CD4-positive, alpha-beta memory T cell (primary cell): ENCODE data around the gene POT1. TPM values are rescaled to one million over a fixed set of nuclear protein-coding genes. Genes with fewer than 3 reads are reported as not detected.

Experiments
- CTCF ChIA-PET: fragments of 350-600 bp; sonication (Branson Sonifier 250); formaldehyde crosslinking; loops from one replicate; lab custom pipeline; 2021; ENCODE audit warnings: inconsistent platforms; ENCODE audit not compliant: partially characterized antibody; lab: Charles Lee
- POLR2A ChIA-PET: fragments of 350-600 bp; sonication (Branson Sonifier 250); formaldehyde crosslinking; loops from one replicate; lab custom pipeline; 2021; ENCODE audit not compliant: partially characterized antibody; lab: Charles Lee
- DNase-seq, 5 donors: peaks; one replicate each; pipeline versions ENCODE4 v3.0.0 to v3.0.0-alpha.2; 2020 to 2022; ENCODE audit warnings: mixed read lengths in 1 of 5
- H3K27ac ChIP-seq: one replicate; pipeline ENCODE4 v1.7.0; 2013; ENCODE audit warnings: low read depth, low read length
- H3K27me3 ChIP-seq: 2 replicates; pipeline ENCODE4 v1.7.0; 2013; ENCODE audit warnings: mild to moderate bottlenecking, low read length, moderate library complexity; ENCODE audit not compliant: insufficient read depth
- H3K36me3 ChIP-seq: 2 replicates; pipeline ENCODE4 v1.7.0; 2013; ENCODE audit warnings: mild to moderate bottlenecking, low read length, moderate library complexity; ENCODE audit not compliant: insufficient read depth
- H3K4me1 ChIP-seq: 2 replicates; pipeline ENCODE4 v1.7.0; 2013; ENCODE audit warnings: mild to moderate bottlenecking, low read length, moderate library complexity; ENCODE audit not compliant: insufficient read depth
- H3K4me3 ChIP-seq, 2 donors: one replicate each; pipeline ENCODE4 v1.7.0; 2013; ENCODE audit warnings: low read length in 2 of 2, mild to moderate bottlenecking in 1 of 2
- H3K9me3 ChIP-seq, 2 donors: one replicate each; pipeline ENCODE4 v1.7.0; 2013; ENCODE audit warnings: low read length in 2 of 2, control low read depth in 1 of 2; ENCODE audit not compliant: control insufficient read depth in 1 of 2
- H3K27ac Mint-ChIP-seq, 7 donors: one replicate each; pipeline ENCODE4 v1.8.0; 2020 to 2021; ENCODE audit warnings: mixed read lengths in 7 of 7, mild to moderate bottlenecking in 6 of 7, inconsistent platforms in 3 of 7, moderate library complexity in 3 of 7
- H3K27me3 Mint-ChIP-seq, 2 donors: one replicate each; pipeline ENCODE4 v1.8.0; 2020 to 2021; ENCODE audit warnings: mixed read lengths in 2 of 2
- H3K36me3 Mint-ChIP-seq, 2 donors: one replicate each; pipeline ENCODE4 v1.8.0; 2020 to 2021; ENCODE audit warnings: mixed read lengths in 2 of 2, inconsistent platforms in 1 of 2, mild to moderate bottlenecking in 1 of 2
- H3K4me1 Mint-ChIP-seq, 4 donors: one replicate each; pipeline ENCODE4 v1.8.0; 2020 to 2021; ENCODE audit warnings: mixed read lengths in 4 of 4, mild to moderate bottlenecking in 1 of 4
- H3K4me3 Mint-ChIP-seq, 8 donors: one replicate each; pipeline ENCODE4 v1.8.0; 2020 to 2021; ENCODE audit warnings: mixed read lengths in 8 of 8, mild to moderate bottlenecking in 7 of 8, moderate library complexity in 6 of 8, inconsistent platforms in 3 of 8
- H3K9me3 Mint-ChIP-seq, 8 donors: one replicate each; pipeline ENCODE4 v1.8.0; 2020 to 2021; ENCODE audit warnings: mixed read lengths in 8 of 8, mild to moderate bottlenecking in 5 of 8, inconsistent platforms in 3 of 8, moderate library complexity in 1 of 8
- intact Hi-C: fragments of 100-400 bp; cut with micrococcal nuclease; formaldehyde crosslinking; loops from one replicate; pipeline ENCODE4 v1.15.1; 2023
- polyA plus RNA-seq, 2 donors: library from polyadenylated mRNA; unstranded; fragments of 300-500 nt; fragmentation: Illumina TruSeq; gene quantifications; one replicate each; pipeline ENCODE4 v1.2.3, GENCODE V29; 2021
- total RNA-seq, 2 experiments: library from RNA; stranded (reverse); gene quantifications; one replicate each; pipeline ENCODE4 v1.2.3, GENCODE V29; 2021

Gene POT1
- total and polyA plus RNA-seq, 4 experiments from 2014 or later: 16.2 to 24.1 (median 21.3) TPM

DNA sequence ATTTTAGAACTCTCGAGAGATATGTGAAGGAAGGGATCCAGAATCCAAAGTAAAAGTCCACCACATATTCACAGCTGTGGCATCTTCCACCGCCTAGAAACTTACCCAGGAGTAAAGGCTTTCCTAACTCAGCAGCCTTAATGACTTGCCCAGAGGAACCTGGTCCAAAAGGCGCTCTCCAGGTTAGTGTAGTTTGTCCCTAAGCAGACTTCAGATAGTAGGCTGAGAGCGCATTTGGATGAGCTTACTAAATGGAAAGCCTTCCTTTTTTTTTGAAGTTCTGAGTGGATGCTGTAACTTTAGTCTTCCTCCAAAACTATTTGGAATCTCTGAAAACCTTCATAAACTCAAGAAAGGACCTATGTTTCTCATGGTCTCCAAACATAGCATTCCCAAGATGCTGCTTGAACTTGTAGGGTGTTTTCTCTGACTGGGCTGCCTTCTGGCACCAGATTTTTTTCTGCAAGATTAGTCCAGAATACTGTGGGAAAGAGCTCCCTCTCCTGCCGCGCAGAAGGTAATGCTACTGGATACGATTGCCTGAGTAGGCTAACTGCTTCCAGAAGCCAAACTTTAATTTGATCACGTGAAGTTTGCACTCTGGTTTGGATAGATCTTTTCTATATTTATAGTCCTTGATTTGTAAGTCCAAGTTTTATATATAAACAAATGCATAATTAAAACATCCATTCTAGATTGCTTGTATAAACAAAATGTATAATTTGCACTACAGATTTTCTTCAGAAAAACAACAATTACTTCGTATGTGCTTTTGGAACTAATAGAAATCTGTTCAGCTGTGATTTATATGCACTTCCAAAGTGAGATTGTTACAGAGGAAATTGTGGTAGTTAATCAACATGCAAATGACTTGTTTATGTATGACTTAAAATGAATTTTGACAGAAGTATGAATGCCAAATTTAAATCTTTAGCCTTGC, 144.5 kb downstream of the POT1 start:
- Histone ChIP-seq H3K9me3 (no peaks in the 10 kb centered on the region), H3K4me1 (no peaks in the 10 kb centered on the region), H3K4me3 (no peak overlapping the region), H3K27ac (no peak overlapping the region), H3K27me3 (no peaks in the 10 kb centered on the region), H3K36me3 (no peaks in the 10 kb centered on the region)
- intact Hi-C loops: no loop called here
- CTCF ChIA-PET: no interaction called here
- H3K4me1 Mint-ChIP-seq: no peaks in the 10 kb centered on the region
- no peak overlapping the region for H3K4me3 Mint-ChIP-seq
- H3K36me3 Mint-ChIP-seq: no peaks in the 10 kb centered on the region
- no peak overlapping the region for H3K27ac Mint-ChIP-seq
- DNase-seq: no peak
- H3K27me3 Mint-ChIP-seq: peaks cover 2 to 11% of the 10 kb centered on the region in 2 donors
- peaks cover 0 to 2% (median 0%) of the 10 kb centered on the region in 8 donors for H3K9me3 Mint-ChIP-seq
- POLR2A ChIA-PET: no interaction called here

DNA sequence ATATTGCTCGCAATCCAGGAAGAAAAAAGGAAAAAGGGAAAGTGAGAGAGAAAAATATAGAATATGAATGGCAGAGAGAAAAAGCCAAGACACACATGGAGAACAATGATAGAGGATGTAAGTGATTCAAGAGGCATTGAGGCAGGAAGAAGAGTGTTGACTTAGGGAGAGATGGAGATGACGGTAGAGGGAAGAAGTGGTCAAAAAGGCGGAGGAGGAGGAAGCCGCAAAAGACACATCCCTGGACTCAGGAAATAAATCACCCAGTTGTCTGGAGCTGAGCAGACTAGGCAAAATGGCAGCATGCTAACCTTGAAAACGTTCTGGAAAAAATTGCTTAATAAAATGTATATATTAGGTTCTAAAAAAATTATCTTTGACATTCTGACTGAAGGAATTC, 146.4 kb downstream of the POT1 start:
- Mint-ChIP-seq H3K9me3 (peaks cover 0 to 2% (median 0%) of the 10 kb centered on the region in 8 donors), H3K4me3 (no peak overlapping the region)

DNA sequence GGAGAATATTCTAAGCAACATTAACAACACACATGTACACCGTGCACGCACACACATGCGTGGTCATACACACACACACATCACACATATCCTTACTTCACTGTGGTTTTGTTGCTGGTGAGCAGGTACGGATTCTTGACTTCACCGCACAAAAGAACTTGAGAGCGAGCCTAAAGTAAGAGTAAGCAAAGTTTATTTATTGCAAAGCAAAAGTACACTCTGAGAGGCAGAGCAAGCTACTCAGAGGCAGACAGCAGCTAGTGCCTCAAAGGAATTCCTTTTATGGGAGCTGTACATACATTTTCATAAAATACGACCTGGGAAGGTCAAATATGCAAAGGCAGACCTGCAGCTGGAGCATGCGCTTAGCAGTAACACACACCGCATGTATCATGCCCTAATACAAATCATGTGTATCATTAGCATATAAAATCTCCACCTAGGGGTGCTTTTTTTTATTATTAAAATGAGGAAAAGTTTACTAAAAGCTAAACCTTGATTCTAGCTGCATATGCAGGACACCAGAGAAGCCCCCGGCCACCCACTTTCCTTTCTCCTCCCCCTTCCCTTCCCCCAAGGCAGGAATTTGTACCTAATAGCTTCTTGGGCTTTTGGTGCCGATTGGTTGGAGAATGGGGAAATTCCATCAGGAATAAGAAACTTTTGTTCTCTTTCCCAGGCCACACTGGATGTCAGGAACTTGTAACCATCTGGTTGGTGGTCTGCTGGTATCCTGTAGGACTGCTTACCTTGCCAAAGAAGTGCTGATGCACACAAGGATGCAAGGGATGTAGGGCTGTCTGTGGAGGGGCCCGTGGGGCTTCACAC, 147.5 kb downstream of the POT1 start:
- Histone ChIP-seq H3K27me3 (no peaks in the 10 kb centered on the region), H3K27ac (no peak overlapping the region), H3K4me1 (no peaks in the 10 kb centered on the region), H3K4me3 (no peak overlapping the region), H3K36me3 (no peaks in the 10 kb centered on the region), H3K9me3 (no peaks in the 10 kb centered on the region)
- ChIA-PET POLR2A (no interaction called here), CTCF (no interaction called here)
- Mint-ChIP-seq H3K27ac (no peak overlapping the region), H3K36me3 (no peaks in the 10 kb centered on the region), H3K9me3 (peaks cover 0 to 2% (median 0%) of the 10 kb centered on the region in 8 donors), H3K4me3 (no peak overlapping the region), H3K27me3 (peaks cover 5 to 7% of the 10 kb centered on the region in 2 donors), H3K4me1 (no peaks in the 10 kb centered on the region)
- intact Hi-C loops: no loop called here
- DNase-seq: no peak

More for the DNA sequence above, 146.4 kb downstream of the POT1 start:
- H3K27me3 Mint-ChIP-seq: peaks cover 2 to 7% of the 10 kb centered on the region in 2 donors
- Histone ChIP-seq H3K27me3 (no peaks in the 10 kb centered on the region), H3K4me3 (no peak overlapping the region), H3K9me3 (no peaks in the 10 kb centered on the region), H3K27ac (no peak overlapping the region), H3K4me1 (no peaks in the 10 kb centered on the region), H3K36me3 (no peaks in the 10 kb centered on the region)
- DNase-seq: no peak
- H3K4me1 Mint-ChIP-seq: no peaks in the 10 kb centered on the region
- CTCF ChIA-PET: no interaction called here
- intact Hi-C loops: no loop called here
- no peak overlapping the region for H3K27ac Mint-ChIP-seq
- H3K36me3 Mint-ChIP-seq: no peaks in the 10 kb centered on the region
- POLR2A ChIA-PET: no interaction called here

DNA sequence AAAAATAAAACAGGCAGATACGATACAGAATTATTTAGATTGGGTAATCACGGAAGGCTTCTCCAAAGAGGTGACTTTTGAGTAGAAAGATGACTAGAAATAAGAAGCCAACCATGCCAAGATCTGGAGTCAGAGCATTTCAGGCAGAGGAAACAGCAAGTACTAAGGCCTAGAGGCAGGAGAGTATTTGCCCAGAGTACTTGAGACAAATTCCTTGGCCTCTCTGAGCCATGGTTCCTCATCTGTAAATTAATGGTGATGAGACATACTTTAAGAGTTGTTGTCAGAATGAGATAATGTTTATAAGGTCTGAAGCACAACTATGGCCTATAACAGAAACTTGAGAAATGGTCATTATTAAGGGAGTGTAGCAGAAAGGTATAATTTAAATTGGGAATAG, 148.2 kb downstream of the POT1 start:
- DNase-seq: no peak
- H3K36me3 ChIP-seq: no peaks in the 10 kb centered on the region
- no peak overlapping the region for H3K27ac ChIP-seq
- CTCF ChIA-PET: no interaction called here
- H3K27me3 Mint-ChIP-seq: peaks cover 5 to 7% of the 10 kb centered on the region in 2 donors
- no peak overlapping the region for H3K4me3 ChIP-seq
- no peaks in the 10 kb centered on the region for H3K27me3 ChIP-seq
- no peaks in the 10 kb centered on the region for H3K4me1 ChIP-seq
- no peak overlapping the region for H3K27ac Mint-ChIP-seq
- intact Hi-C loops: no loop called here
- peaks cover 0 to 2% (median 0%) of the 10 kb centered on the region in 8 donors for H3K9me3 Mint-ChIP-seq
- H3K9me3 ChIP-seq: no peaks in the 10 kb centered on the region
- no peaks in the 10 kb centered on the region for H3K36me3 Mint-ChIP-seq
- no peaks in the 10 kb centered on the region for H3K4me1 Mint-ChIP-seq
- H3K4me3 Mint-ChIP-seq: no peak overlapping the region
- POLR2A ChIA-PET: no interaction called here

DNA sequence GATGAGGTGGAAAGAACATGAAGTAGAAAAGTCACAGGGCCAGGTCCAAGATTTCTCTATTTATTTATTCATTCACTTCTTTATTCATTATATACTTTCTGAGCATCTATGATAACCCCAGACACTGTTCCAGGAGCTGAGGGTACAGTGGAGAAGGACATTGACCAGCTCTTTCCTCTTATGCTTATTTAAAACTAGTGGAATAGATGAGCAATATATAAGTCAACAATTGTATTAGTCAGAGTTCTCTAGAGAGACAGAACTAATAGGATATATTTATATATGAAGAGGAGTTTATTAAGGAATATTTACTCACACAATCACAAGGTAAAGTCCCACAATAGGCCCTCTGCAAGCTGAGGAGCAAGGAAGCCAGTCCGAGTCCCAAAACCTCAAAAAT, 149.0 kb downstream of the POT1 start:
- no peak overlapping the region for H3K4me3 ChIP-seq
- H3K27ac Mint-ChIP-seq: no peak overlapping the region
- H3K9me3 Mint-ChIP-seq: peaks cover 0 to 2% (median 0%) of the 10 kb centered on the region in 8 donors
- H3K4me1 Mint-ChIP-seq: no peaks in the 10 kb centered on the region
- intact Hi-C loops: no loop called here
- H3K27me3 ChIP-seq: no peaks in the 10 kb centered on the region
- H3K4me3 Mint-ChIP-seq: no peak overlapping the region
- DNase-seq: no peak
- peaks cover 5% of the 10 kb centered on the region in 2 donors for H3K27me3 Mint-ChIP-seq
- H3K4me1 ChIP-seq: no peaks in the 10 kb centered on the region
- no peak overlapping the region for H3K27ac ChIP-seq
- no peaks in the 10 kb centered on the region for H3K9me3 ChIP-seq
- CTCF ChIA-PET: no interaction called here
- POLR2A ChIA-PET: no interaction called here
- no peaks in the 10 kb centered on the region for H3K36me3 Mint-ChIP-seq
- no peaks in the 10 kb centered on the region for H3K36me3 ChIP-seq

DNA sequence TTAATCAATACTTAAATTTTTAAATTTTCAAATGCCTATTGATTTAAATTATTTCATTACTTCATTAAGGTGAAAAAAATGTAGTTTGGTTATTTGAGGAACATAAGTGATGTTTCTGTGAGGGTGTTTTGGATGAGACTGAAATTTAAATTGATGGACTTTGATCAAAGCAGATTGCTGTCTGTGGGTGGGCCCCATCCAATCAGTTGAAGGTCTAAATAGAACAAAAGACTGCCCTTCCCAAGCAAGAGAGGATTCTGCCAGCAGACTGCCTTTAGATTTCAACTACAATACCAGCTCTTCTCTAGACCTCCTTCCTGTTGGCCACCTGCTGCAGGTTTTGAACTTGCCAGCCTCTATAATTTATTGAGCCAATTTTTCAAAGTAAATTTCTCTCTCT, 149.6 kb downstream of the POT1 start:
- no peak for DNase-seq
- no peaks in the 10 kb centered on the region for H3K36me3 Mint-ChIP-seq
- H3K27me3 Mint-ChIP-seq: peaks cover 5% of the 10 kb centered on the region in 2 donors
- no peaks in the 10 kb centered on the region for H3K4me1 Mint-ChIP-seq
- POLR2A ChIA-PET: no interaction called here
- H3K27me3 ChIP-seq: no peaks in the 10 kb centered on the region
- H3K27ac ChIP-seq: no peak overlapping the region
- intact Hi-C loops: no loop called here
- no peaks in the 10 kb centered on the region for H3K4me1 ChIP-seq
- H3K9me3 ChIP-seq: no peaks in the 10 kb centered on the region
- H3K4me3 Mint-ChIP-seq: no peak overlapping the region
- H3K4me3 ChIP-seq: no peak overlapping the region
- H3K27ac Mint-ChIP-seq: no peak overlapping the region
- H3K9me3 Mint-ChIP-seq: peaks cover 0 to 2% (median 0%) of the 10 kb centered on the region in 8 donors
- no peaks in the 10 kb centered on the region for H3K36me3 ChIP-seq
- CTCF ChIA-PET: no interaction called here

DNA sequence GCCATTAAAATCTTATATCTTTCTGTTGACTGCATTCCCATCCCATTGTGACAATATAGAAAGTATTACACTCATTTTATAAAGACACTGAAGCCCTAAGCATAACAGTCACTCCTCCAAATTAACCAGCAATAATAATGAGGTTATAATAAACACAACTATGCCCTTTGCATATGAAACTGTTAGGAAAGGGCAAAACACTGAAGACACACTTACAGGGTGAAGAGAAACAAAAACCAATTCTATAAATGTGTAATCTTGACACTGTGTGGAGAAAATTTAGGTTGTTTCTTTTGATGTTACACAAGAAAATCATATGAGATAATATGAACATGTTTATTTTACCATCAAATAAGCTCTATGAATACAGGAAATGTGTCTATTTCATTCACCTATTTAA, 150.0 kb downstream of the POT1 start:
- H3K4me1 Mint-ChIP-seq: no peaks in the 10 kb centered on the region
- intact Hi-C loops: no loop called here

More for the DNA sequence above, 150.0 kb downstream of the POT1 start:
- H3K27ac ChIP-seq: no peak overlapping the region
- DNase-seq: no peak
- ChIA-PET CTCF (no interaction called here), POLR2A (no interaction called here)
- peaks cover 5% of the 10 kb centered on the region in 2 donors for H3K27me3 Mint-ChIP-seq
- H3K27ac Mint-ChIP-seq: no peak overlapping the region
- H3K4me3 ChIP-seq: no peak overlapping the region
- no peaks in the 10 kb centered on the region for H3K9me3 ChIP-seq
- H3K4me3 Mint-ChIP-seq: no peak overlapping the region
- H3K36me3 Mint-ChIP-seq: no peaks in the 10 kb centered on the region
- peaks cover 0 to 2% (median 0%) of the 10 kb centered on the region in 8 donors for H3K9me3 Mint-ChIP-seq
- H3K27me3 ChIP-seq: no peaks in the 10 kb centered on the region
- no peaks in the 10 kb centered on the region for H3K4me1 ChIP-seq
- H3K36me3 ChIP-seq: no peaks in the 10 kb centered on the region
